GM21390 (cell line): ENCODE measurements around the gene CST7.
"Not testable (repeated sequence)": the region's sequence is repeated elsewhere in the genome, so short reads cannot be mapped to it uniquely, and the experiment has no call there.

ENCODE experiments used
- ATAC-seq: cut with Tn5 transposase; IDR thresholded peaks from one replicate; pipeline ENCODE4 v1.9.1; 2021; ENCODE audit not compliant: unreplicated experiment

CST7 gene

DNA sequence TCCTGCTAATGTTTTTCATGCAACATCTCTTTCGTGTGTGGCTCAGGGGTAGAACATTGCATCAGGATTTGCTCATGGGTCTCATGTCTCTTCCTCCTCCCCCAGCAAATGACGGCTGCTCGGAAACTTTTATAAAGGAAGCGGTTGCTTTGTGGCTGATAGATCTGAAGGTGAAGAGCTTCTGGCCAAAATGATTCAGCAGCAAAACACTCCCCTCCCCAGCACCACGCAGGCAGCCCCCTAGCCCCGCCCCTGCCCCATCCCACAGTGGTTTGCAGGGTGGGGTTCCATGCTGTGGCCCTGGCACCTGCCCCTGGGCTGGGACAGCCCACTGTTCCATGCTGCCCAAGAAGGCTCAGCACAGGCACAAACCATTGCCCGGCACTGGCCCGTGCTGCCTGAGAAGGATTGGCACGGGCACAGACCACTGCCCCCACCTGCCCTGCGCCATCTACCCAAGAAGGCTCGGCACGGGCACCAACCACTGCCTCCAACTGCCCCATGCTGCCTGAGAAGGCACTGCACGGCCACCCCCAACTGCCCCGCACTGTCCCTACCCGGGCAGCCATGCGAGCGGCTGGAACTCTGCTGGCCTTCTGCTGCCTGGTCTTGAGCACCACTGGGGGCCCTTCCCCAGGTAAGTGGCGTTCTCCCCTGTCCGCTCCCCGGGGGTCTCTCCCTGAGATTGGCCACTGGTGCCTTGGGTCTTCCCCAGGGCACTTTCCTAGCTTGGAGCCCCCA, at the start of gene CST7:
TSS of gene CST7 (plus strand) at position 331 of the 741 bp plus-strand sequence. CDS start at position 568, 237 bp downstream.
- no peak for ATAC-seq

DNA sequence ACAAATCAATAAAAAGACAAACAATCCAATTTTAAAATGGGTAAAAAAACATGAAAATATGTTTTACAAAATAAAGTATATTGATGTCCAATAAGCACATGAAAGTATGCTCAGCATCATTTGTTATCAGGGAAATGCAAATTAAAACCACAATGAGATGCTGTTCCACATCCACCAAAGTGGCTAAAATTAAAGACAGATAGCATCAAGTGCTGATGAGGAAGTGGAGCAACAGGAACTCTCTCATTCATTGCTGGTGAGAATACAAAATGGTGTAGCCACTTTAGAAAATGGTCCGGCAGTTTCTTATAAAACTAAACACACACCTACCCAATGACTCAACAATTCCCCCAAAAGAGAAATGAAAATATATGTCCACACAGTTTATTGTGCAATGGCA, 42.3 kb upstream of the CST7 start:
- no peak for ATAC-seq

- ATAC-seq = no peak
Measured at GRCh38 chr20:24908642-24909041, 40.4 kb upstream of the CST7 start.

DNA sequence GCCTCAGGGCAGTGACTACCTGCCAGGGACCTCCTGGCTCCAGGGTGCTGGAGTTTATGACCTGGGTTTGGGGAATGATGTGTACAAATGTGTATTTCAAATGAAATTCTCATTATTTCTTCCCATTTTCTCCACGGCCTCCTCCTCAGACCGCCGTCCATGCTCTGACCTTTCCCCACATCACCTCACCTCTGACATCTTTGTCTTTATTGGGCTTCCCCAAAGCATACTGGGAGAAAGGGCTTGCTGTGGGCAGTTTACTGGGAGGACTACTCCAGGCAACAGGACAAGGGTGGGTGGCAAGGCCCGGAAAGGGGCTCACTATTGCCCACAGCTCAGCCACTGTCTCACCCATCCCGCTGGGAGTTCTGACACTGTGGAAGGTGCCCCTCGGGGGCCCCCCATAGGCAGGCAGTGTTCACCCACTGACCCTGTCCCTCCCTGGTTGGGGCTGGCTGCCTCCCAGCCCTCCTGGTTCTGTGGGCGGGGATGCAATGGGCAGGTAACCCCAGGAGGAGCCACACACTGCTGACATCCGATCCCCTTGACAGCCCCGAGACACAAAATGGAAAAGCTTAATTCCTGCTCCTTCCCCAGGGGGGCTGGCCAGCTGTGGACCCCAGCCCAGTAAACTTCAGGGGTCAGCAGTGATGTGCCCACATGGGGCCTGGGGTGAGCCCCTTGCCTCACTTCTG, 39.8 kb upstream of the CST7 start:
- ATAC-seq = no peak

- ATAC-seq = no peak
Measured at GRCh38 chr20:24909861-24910260, 39.2 kb upstream of the CST7 start.

GRCh38 chr20:24910461-24910860, 38.6 kb upstream of the CST7 start:
- ATAC-seq = no peak

- ATAC-seq = no peak
Measured at GRCh38 chr20:24911461-24911860, 37.6 kb upstream of the CST7 start.

DNA sequence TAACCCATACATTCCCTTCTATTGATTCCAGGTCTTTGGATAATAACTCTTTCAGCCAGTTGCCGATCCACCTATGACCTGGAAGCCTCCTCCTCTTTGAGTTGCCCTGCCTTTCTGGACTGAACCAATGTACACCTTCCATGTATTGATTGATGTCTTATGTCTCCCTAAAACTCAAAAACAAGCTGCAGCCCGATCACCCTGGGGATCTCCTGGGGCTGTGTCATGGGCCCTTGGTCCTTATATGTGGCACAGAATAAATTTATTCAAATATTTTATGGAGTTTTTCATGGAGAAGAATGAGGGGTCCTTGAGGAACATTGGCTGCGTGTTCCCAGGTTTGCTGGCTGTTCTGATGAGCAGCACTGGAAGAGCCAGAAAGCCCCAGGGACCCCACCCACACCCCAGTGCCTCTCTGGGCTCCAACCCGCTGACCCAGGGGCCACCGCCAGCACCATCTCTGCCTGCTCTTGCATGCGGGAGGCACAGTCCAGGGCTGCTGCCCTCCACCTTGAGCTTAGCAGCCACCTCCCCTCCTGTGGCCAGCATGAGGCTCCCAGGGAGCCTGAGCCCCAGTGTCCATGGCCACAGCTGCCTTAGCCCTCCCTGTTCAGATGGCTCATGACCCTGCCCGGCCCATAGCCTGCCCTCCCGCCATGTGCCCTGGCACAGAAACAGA, 36.5 kb upstream of the CST7 start:
- ATAC-seq = no peak

DNA sequence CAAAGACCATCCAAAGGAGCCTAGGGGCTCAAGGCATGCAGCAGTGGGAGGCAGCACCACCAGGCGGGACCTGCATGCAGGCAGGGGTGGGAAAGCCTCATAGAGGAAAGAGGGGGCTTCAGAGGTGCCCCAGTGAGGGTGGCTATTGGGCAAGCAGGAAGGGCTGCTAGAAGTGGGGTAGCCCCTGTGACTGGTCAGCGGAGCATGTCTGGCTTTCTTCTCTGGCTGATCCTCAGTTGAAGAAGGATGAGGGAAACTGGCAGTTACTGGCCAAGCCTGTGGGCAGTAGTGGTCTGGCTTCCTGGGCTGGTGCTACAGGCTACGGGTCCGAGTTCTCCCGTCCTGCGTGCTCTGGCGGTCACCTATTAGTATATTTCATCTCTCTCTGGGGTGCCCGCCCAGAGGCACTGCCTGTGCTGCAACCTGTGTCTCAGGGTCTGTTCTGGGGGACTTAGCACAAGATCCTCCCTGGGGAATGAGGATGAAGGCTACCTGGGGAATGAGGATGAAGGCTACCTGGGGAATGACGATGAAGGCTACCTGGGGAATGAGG, 35.9 kb upstream of the CST7 start:
- no peak for ATAC-seq

DNA sequence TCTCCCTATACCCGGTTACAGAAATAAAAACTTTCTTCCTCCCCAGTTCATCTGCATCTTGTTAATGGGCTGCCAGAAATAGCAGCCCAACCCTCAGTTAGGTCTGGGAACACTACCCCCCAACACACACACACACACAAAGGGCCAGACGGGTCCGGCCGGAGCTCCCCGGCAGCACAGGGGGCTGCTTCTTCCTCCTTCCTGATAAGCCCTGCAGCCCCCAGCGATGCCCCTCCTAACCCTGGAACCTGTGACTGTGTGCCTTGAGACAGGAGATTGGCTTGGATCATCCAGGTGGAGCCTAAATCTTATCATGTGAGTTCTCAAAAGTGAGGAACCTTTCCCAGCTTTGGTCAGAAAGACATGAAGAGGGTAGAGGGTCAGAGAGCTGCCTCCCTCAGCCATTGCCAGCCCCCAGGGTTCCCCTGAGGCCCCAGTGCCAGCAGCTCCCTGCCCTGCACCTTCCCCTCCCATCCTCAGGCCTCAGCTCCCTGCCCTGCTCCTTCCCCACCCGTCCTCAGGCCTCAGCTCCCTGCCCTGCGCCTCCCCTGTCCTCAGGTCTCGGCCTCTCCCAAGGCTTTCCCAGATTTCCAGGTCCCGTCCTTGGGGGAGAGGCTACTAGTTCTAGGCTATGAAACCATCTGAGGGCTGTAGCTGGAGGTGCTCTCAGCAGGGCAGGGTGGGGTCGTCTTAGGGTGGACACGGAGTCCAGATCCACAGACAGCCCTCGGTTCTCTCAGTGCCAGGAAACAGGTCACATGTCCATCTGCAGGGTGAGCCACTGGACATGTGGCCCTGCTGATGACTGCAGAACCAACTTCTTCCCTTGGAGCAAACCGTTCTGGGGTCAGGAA, 34.5 kb upstream of the CST7 start:
- no peak for ATAC-seq

GRCh38 chr20:24915440-24915839, 33.6 kb upstream of the CST7 start:
- ATAC-seq = no peak

DNA sequence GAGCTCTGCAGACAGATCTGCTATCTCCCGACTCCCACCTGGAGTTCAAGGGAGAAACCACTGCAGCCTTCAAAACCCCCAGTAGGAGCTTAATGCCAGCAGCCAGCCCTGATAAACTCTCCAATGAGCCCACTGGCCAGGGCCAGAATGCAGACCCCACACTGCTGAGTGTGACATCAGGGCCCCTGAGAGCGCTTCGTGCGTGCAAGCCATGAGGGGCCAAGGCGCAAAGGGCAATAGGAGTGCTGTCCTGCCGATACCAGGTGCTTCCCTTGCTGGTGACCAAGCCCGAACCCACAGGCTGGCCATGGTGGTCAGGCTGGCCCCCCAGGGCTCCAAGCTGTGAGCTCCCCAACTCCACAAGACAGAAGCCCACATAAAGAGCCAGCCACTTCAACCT, 33.2 kb upstream of the CST7 start:
- ATAC-seq = no peak

GRCh38 chr20:24916412-24916811, 32.7 kb upstream of the CST7 start:
- no peak for ATAC-seq

DNA sequence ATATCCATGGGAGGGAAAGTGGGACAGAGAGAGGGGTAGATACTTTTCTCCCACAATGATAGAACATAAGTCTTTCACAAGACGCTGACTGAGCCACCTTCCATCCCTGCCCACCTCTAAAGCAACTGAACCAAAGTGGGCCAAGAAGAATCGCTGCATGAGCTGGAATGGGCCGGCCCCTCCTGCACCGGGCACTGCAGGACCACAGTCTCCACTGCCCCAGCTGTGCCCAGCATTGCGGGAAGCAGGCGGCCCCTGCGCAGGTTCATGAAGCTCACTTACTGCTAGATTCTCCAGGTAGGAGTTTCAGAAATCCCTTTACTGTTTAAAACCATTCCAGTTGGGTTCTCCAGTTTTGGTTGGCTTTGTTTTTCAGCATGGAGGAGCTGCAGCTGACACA, 32.0 kb upstream of the CST7 start:
- ATAC-seq = no peak

DNA sequence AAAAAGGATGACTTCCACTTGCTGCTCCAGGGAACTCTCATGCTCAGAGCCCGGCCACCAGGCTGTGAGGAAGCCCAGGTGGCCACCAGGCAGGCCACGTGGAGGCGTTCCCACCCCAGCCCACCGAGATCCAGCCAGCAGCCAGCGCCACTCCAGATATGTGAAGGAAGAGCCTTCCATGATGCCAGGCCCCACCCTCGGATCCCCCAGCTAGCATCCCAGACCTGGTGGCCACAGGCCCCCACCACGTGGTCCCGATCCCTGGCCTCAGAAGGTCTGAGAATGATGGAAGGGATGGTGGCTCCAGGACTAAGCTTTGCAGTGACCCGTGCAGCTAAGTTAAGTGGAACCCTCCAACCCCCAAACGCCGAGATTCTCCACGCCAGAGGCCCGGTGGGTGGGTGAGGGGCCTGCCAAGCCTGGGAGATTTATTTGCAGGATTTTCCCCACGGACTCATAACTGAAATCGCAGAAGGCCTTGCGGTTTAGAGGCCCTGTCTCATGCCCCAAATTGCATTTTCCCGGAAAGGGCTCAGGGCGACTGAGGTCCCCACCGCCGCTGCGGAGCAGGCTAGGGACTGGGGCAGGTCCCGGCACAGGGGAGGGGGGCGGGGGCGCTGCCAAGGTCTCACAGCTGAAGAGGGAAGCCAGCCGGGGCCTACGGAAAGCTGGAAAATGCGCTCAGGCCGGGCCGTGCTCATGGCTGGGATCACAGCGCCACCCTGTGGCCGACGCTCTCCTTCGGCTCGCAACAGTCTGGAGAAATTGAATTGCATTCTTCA, 31.1 kb upstream of the CST7 start:
- ATAC-seq = peak; percentile 54

- ATAC-seq = no peak
Measured at GRCh38 chr20:24918579-24919566, 30.2 kb upstream of the CST7 start.

DNA sequence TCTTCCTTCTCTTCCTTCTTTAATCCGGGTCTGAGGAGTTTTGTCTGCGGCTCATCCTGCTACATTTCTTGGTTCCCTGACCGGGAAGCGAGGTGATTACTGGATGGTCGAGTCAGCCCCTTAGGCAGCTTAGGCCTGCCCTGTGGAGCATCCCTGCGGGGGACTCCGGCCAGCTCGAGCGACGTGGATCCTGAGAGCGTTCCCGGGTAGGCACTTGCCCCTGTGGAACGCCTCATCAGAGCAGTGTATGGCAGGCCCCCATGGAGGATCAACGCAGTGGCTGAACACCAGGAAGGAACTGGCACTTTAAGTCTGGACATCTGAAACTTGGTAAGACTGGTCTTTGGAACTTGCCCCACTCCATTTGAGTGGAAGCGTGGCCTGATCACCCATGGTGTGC, 29.4 kb upstream of the CST7 start:
- not testable (repeated sequence) for ATAC-seq

DNA sequence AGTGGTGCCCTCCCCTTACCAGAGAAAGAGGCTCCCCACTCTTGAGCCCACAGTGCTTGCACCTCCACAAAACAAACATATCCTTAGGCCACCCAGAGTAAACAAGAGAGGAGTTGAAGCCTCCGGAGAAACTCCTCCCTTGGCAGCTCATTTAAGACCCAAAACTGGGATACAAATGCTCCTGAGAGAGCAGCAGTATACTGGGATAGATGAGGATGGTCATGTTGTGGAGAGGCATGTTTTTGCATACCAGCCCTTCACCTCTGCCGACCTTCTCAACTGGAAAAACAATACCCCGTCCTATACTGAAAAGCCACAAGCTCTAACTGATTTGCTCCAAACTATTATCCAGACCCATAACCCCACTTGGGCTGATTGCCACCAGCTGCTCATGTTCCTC, 28.4 kb upstream of the CST7 start:
- ATAC-seq = not testable (repeated sequence)

GRCh38 chr20:24929259-24929658, 19.8 kb upstream of the CST7 start:
- ATAC-seq = not testable (repeated sequence)
